Hepatocyte (in vitro differentiated cells): Measurements from ENCODE around the gene DTNA. TPM values are rescaled to one million over a fixed set of nuclear protein-coding genes. Genes with fewer than 3 reads are reported as not detected.

Experiments
- DNase-seq: peaks from one replicate; pipeline ENCODE4 v3.0.0-alpha.2; 2016; ENCODE audit warnings: low spot score
- H2AFZ ChIP-seq: fragments of 200-600 bp; sonication (generic); 2 replicates; pipeline ENCODE4 v1.6.0; 2016; ENCODE audit warnings: antibody characterized with exemption, mild to moderate bottlenecking
- H3K27ac ChIP-seq: fragments of 200-600 bp; sonication (generic); 2 replicates; pipeline ENCODE4 v1.5.1; 2016; ENCODE audit warnings: mild to moderate bottlenecking
- H3K27me3 ChIP-seq: fragments of 200-600 bp; sonication (generic); 2 replicates; pipeline ENCODE4 v1.6.1; 2016
- H3K36me3 ChIP-seq: fragments of 200-600 bp; sonication (generic); replicated peaks from 2 replicates; pipeline ENCODE4 v1.5.1; 2016; ENCODE audit warnings: low read depth; ENCODE audit not compliant: insufficient read depth
- H3K4me1 ChIP-seq: fragments of 200-600 bp; sonication (generic); 2 replicates; pipeline ENCODE4 v1.5.1; 2016; ENCODE audit warnings: mild to moderate bottlenecking, moderate library complexity; ENCODE audit not compliant: insufficient read depth
- H3K4me2 ChIP-seq: fragments of 200-600 bp; sonication (generic); 2 replicates; pipeline ENCODE4 v1.6.0; 2016
- H3K4me3 ChIP-seq: fragments of 200-600 bp; sonication (generic); 2 replicates; pipeline ENCODE4 v1.5.1; 2016; ENCODE audit warnings: mild to moderate bottlenecking
- H3K79me2 ChIP-seq: fragments of 200-600 bp; sonication (generic); 2 replicates; pipeline ENCODE4 v1.6.0; 2017; ENCODE audit warnings: mild to moderate bottlenecking
- H3K9me2 ChIP-seq: fragments of 200-600 bp; sonication (generic); replicated peaks from 2 replicates; pipeline ENCODE4 v1.6.0; 2017; ENCODE audit warnings: mild to moderate bottlenecking; ENCODE audit not compliant: insufficient read depth
- H3K9me3 ChIP-seq: fragments of 200-600 bp; sonication (generic); 2 replicates; pipeline ENCODE4 v1.5.1; 2016; ENCODE audit warnings: low read depth, mild to moderate bottlenecking
- H4K20me1 ChIP-seq: fragments of 200-600 bp; sonication (generic); 2 replicates; pipeline ENCODE4 v1.6.0; 2016; ENCODE audit warnings: mild to moderate bottlenecking; ENCODE audit not compliant: insufficient read depth, poor library complexity, severe bottlenecking
- EZH2 ChIP-seq: fragments of 200-600 bp; sonication (generic); IDR thresholded peaks from 2 replicates; pipeline ENCODE4 v1.6.1; 2016; ENCODE audit warnings: antibody characterized with exemption, mild to moderate bottlenecking, borderline replicate concordance
- EZH2phosphoT487 ChIP-seq: fragments of 200-600 bp; sonication (generic); IDR thresholded peaks from one replicate; pipeline ENCODE4 v1.6.1; 2018; ENCODE audit warnings: antibody characterized with exemption, mild to moderate bottlenecking, low read depth, moderate library complexity; ENCODE audit not compliant: unreplicated experiment, severe bottlenecking
- WGBS: methylation state at CpG from one replicate; pipeline ENCODE4 v1.1.6; 2016; ENCODE audit warnings: low lambda C conversion rate; ENCODE audit errors: missing lambda C conversion rate; 5-methylcytosine and 5-hydroxymethylcytosine counted together
- polyA plus RNA-seq: library from polyadenylated mRNA; unstranded; fragments of >200 nt; fragmentation: Nextera tagmentation; extraction: Ambion mirVana; gene quantifications from 2 replicates; pipeline ENCODE4 v1.2.1, GENCODE V29; 2016
- total RNA-seq: library from RNA; depleted of rRNA; stranded (reverse); fragments of >200 nt; gene quantifications from 2 replicates; pipeline ENCODE4 v1.2.3, GENCODE V29; 2014
- TF ChIP-seq, protein P1 (sequence below): fragments of 200-600 bp; sonication (generic); IDR thresholded peaks from 2 replicates; pipeline ENCODE4 v1.5.1; 2016; ENCODE audit warnings: antibody characterized with exemption, mild to moderate bottlenecking; ENCODE audit not compliant: poor library complexity

DTNA gene
- total and polyA plus RNA-seq, 2 experiments from 2014 or later, result 18.3 to 34.0 TPM

DNA sequence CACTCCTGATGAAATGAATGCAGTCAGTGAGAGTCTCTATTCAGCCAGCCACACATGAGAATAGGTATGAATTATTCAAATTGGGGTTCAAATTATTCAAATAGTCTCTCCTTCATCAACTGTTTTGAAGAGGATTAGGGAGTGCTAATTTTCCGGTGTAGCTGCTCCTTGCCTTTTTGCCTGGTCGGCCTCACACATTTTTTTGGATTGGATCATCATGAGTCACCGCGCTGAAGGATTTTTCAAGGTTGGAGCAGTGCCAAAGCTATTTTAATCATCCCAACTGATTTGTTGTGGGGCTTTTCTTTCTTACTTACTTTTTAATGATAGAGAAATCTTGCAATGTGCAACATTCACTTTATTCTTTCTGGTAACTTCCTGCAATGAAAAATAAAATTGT is 2.4 kb upstream of the DTNA start:
- peak overlapping the region; percentile 7 for H3K4me2 ChIP-seq
- H3K4me1 ChIP-seq, result peaks cover 9% of the 10 kb centered on the region
- no peak for TF ChIP-seq EZH2
- no peak for TF ChIP-seq EZH2phosphoT487
- TF ChIP-seq, protein P1, sequence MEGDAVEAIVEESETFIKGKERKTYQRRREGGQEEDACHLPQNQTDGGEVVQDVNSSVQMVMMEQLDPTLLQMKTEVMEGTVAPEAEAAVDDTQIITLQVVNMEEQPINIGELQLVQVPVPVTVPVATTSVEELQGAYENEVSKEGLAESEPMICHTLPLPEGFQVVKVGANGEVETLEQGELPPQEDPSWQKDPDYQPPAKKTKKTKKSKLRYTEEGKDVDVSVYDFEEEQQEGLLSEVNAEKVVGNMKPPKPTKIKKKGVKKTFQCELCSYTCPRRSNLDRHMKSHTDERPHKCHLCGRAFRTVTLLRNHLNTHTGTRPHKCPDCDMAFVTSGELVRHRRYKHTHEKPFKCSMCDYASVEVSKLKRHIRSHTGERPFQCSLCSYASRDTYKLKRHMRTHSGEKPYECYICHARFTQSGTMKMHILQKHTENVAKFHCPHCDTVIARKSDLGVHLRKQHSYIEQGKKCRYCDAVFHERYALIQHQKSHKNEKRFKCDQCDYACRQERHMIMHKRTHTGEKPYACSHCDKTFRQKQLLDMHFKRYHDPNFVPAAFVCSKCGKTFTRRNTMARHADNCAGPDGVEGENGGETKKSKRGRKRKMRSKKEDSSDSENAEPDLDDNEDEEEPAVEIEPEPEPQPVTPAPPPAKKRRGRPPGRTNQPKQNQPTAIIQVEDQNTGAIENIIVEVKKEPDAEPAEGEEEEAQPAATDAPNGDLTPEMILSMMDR, result no peak
- H3K27ac ChIP-seq, result peak overlapping the region; percentile 27
- H3K79me2 ChIP-seq, result no peaks in the 10 kb centered on the region
- WGBS, result 16% methylated on average over 4 of the region's 4 CpGs
- H3K36me3 ChIP-seq, result no peaks in the 10 kb centered on the region
- no peaks in the 10 kb centered on the region for H4K20me1 ChIP-seq
- H2AFZ ChIP-seq, result no peak overlapping the region
- H3K4me3 ChIP-seq, result no peak overlapping the region
- H3K27me3 ChIP-seq, result no peaks in the 10 kb centered on the region
- H3K9me2 ChIP-seq, result no peaks in the 10 kb centered on the region
- DNase-seq, result peak; percentile 77
- H3K9me3 ChIP-seq, result no peaks in the 10 kb centered on the region

- DNase-seq, result no peak
- Histone ChIP-seq H3K36me3 (no peaks in the 10 kb centered on the region), H3K27ac (peak overlapping the region; percentile 72), H3K4me3 (no peak overlapping the region), H3K4me2 (peak overlapping the region; percentile 66), H3K79me2 (peaks cover 5% of the 10 kb centered on the region), H3K4me1 (peaks cover 9% of the 10 kb centered on the region), H3K9me3 (no peaks in the 10 kb centered on the region), H2AFZ (no peak overlapping the region), H3K9me2 (no peaks in the 10 kb centered on the region), H3K27me3 (no peaks in the 10 kb centered on the region), H4K20me1 (no peaks in the 10 kb centered on the region)
- WGBS, result 79% methylated on average over 3 of the region's 3 CpGs
- TF ChIP-seq, protein P1, result no peak
- TF ChIP-seq EZH2phosphoT487 (no peak), EZH2 (no peak)
These were observed 994 bp upstream of the DTNA start for GRCh38 chr18:34709104-34709503.

- WGBS, result 36% methylated on average over 6 of the region's 6 CpGs
- H3K9me2 ChIP-seq, result no peaks in the 10 kb centered on the region
- H3K36me3 ChIP-seq, result no peaks in the 10 kb centered on the region
- peaks cover 9% of the 10 kb centered on the region for H3K4me1 ChIP-seq
- H3K27ac ChIP-seq, result peak overlapping the region; percentile 72
- peak overlapping the region; percentile 1 for H2AFZ ChIP-seq
- H4K20me1 ChIP-seq, result no peaks in the 10 kb centered on the region
- no peak for TF ChIP-seq EZH2
- TF ChIP-seq, protein P1, result no peak
- no peak for TF ChIP-seq EZH2phosphoT487
- peak overlapping the region; percentile 66 for H3K4me2 ChIP-seq
- no peaks in the 10 kb centered on the region for H3K9me3 ChIP-seq
- peaks cover 5% of the 10 kb centered on the region for H3K79me2 ChIP-seq
- H3K27me3 ChIP-seq, result no peaks in the 10 kb centered on the region
- no peak overlapping the region for H3K4me3 ChIP-seq
- no peak for DNase-seq
These were observed 388 bp downstream of the DTNA start for GRCh38 chr18:34710458-34710914.
